ENCODE measurements around the gene PTPRD. TPM values are rescaled to one million over a fixed set of nuclear protein-coding genes. Genes with fewer than 3 reads are reported as not detected.

Gene PTPRD
- total RNA-seq, 3 donors from 2014 or later = 0.26 to 0.49 (median 0.28) TPM

- ATAC-seq = no peak
- Mint-ChIP-seq H3K9me3 (no peaks in the 10 kb centered on the region), H3K27me3 (ENCODE audit: low read depth) (peaks cover under 1% of the 10 kb centered on the region), H3K36me3 (ENCODE audit: insufficient read depth) (no peaks in the 10 kb centered on the region), H3K4me1 (ENCODE audit: low read depth) (no peaks in the 10 kb centered on the region), H3K4me3 (no peak overlapping the region)
- DNase-seq = no peak
Measured at GRCh38 chr9:8696516-8696915, 1916.3 kb downstream of the PTPRD start.

DNA sequence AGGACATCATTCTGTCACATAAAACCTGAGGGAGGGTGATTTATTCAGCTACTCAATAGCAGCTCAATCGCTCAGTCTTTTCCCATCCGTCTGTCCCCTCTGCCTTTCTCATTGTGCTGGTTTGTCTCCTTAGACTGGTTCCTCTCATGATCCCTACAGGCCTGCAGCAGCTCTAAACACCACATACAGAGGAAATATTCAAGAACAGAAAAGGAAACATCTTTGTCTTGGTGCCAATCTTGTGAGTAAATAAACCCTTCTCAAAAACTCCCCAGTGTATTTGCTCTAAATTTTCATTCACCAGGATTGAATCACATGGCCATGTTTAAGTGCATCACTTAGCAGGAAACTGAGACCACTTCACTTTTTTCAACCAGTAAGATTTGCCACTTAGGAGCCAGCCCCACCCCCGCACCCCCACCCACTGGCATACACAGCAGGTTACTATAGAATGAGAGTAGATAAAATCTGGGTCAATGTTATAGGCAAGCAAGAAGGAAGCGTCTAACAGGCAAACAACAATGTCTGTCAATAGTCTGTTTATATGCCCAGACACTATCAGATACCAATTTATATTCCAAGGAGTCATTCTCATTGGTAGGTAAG is 1917.7 kb downstream of the PTPRD start:
- Mint-ChIP-seq H3K9me3 (no peaks in the 10 kb centered on the region), H3K4me3 (no peak overlapping the region)
- DNase-seq = no peak

DNA sequence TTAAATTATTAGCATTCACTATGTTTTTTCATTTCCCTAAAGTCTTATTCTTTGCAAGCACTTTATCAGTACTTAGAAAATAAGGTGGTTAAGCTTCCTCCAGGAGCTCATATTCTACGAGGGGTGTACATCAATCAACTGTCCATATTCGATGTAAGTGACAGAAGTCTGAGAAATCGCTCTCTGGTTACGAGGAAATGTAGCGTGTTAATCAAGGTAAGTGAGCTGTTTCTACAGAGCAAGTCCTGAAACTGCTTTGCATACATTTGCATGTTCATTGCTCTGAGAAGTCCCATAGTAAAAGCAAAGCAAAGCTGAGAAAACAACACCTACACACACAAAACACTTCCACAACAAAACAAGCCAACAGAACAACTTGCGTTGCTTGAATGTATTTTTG is 1919.3 kb downstream of the PTPRD start:
- H3K4me1 Mint-ChIP-seq (ENCODE audit: low read depth) = no peaks in the 10 kb centered on the region
- H3K4me3 Mint-ChIP-seq = no peak overlapping the region
- DNase-seq (no peak), ATAC-seq (no peak)
- H3K27me3 Mint-ChIP-seq (ENCODE audit: low read depth) = no peaks in the 10 kb centered on the region
- no peaks in the 10 kb centered on the region for H3K36me3 Mint-ChIP-seq (ENCODE audit: insufficient read depth)
- no peaks in the 10 kb centered on the region for H3K9me3 Mint-ChIP-seq

More for the DNA sequence above, 1917.7 kb downstream of the PTPRD start:
- no peak for ATAC-seq
- no peaks in the 10 kb centered on the region for H3K4me1 Mint-ChIP-seq (ENCODE audit: low read depth)
- H3K36me3 Mint-ChIP-seq (ENCODE audit: insufficient read depth) = no peaks in the 10 kb centered on the region
- H3K27me3 Mint-ChIP-seq (ENCODE audit: low read depth) = no peaks in the 10 kb centered on the region

- ATAC-seq = no peak
- DNase-seq = no peak
- no peaks in the 10 kb centered on the region for H3K4me1 Mint-ChIP-seq (ENCODE audit: low read depth)
- H3K4me3 Mint-ChIP-seq = no peak overlapping the region
- no peaks in the 10 kb centered on the region for H3K9me3 Mint-ChIP-seq
- no peaks in the 10 kb centered on the region for H3K36me3 Mint-ChIP-seq (ENCODE audit: insufficient read depth)
- no peaks in the 10 kb centered on the region for H3K27me3 Mint-ChIP-seq (ENCODE audit: low read depth)
Measured at GRCh38 chr9:8686516-8686915, 1926.3 kb downstream of the PTPRD start.

GRCh38 chr9:8685825-8686224 is 1927.0 kb downstream of the PTPRD start:
- no peak for ATAC-seq
- no peaks in the 10 kb centered on the region for H3K9me3 Mint-ChIP-seq

GRCh38 chr9:8684978-8685708 is 1927.7 kb downstream of the PTPRD start:
- Mint-ChIP-seq H3K27me3 (ENCODE audit: low read depth) (no peaks in the 10 kb centered on the region), H3K4me3 (no peak overlapping the region)

More at GRCh38 chr9:8685825-8686224, 1927.0 kb downstream of the PTPRD start:
- DNase-seq = no peak
- Mint-ChIP-seq H3K36me3 (ENCODE audit: insufficient read depth) (no peaks in the 10 kb centered on the region), H3K27me3 (ENCODE audit: low read depth) (no peaks in the 10 kb centered on the region), H3K4me3 (no peak overlapping the region), H3K4me1 (ENCODE audit: low read depth) (no peaks in the 10 kb centered on the region)

DNA sequence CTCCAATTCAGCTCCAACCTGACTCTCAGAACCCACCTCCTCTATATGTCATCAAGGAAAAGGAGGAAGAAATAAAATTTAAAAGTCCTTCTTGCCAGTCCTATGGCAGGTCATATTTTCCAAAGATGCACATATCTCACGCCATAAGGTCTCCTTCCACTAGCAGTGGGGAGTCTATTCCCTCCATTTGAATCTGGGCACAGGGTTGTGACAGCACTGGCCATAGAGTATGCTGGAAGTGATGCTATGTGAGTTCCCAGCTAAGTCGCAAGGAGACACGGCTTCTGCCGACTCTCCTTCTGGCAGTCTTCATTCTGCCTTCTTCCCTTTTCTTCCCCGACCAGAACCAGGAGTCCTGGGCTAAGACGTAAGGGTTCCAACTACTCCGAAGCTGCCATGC is 1929.3 kb downstream of the PTPRD start:
- ATAC-seq (no peak), DNase-seq (no peak)
- Mint-ChIP-seq H3K4me3 (no peak overlapping the region), H3K9me3 (no peaks in the 10 kb centered on the region), H3K4me1 (ENCODE audit: low read depth) (no peaks in the 10 kb centered on the region), H3K27me3 (ENCODE audit: low read depth) (no peaks in the 10 kb centered on the region), H3K36me3 (ENCODE audit: insufficient read depth) (no peaks in the 10 kb centered on the region)

More at GRCh38 chr9:8684978-8685708, 1927.7 kb downstream of the PTPRD start:
- Mint-ChIP-seq H3K4me1 (ENCODE audit: low read depth) (no peaks in the 10 kb centered on the region), H3K9me3 (no peaks in the 10 kb centered on the region), H3K36me3 (ENCODE audit: insufficient read depth) (no peaks in the 10 kb centered on the region)
- ATAC-seq (no peak), DNase-seq (no peak)

DNA sequence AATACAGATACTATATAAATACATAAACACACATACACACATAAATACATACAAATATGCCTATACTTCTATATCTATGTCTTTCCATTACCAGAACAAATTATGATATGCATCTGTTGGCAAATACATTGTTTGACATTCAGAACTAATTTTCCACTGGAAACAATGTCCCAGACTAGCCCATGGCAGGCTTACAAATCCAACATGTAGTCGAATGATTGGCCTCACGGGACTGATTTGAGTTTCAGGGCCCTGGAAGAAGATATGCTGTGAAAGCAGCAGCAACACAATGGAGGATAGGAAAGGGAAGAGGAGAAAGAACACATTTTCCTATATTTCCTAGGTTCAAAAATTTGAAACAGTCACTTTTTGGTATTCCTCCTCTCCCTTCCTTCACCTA is 1932.1 kb downstream of the PTPRD start:
- DNase-seq (no peak), ATAC-seq (no peak)
- no peaks in the 10 kb centered on the region for H3K9me3 Mint-ChIP-seq
- H3K4me3 Mint-ChIP-seq = no peak overlapping the region
- H3K27me3 Mint-ChIP-seq (ENCODE audit: low read depth) = no peaks in the 10 kb centered on the region
- no peaks in the 10 kb centered on the region for H3K4me1 Mint-ChIP-seq (ENCODE audit: low read depth)
- no peaks in the 10 kb centered on the region for H3K36me3 Mint-ChIP-seq (ENCODE audit: insufficient read depth)

GRCh38 chr9:8680157-8680556 is 1932.6 kb downstream of the PTPRD start:
- DNase-seq = no peak
- Mint-ChIP-seq H3K4me1 (ENCODE audit: low read depth) (no peaks in the 10 kb centered on the region), H3K4me3 (no peak overlapping the region), H3K9me3 (no peaks in the 10 kb centered on the region), H3K36me3 (ENCODE audit: insufficient read depth) (no peaks in the 10 kb centered on the region), H3K27me3 (ENCODE audit: low read depth) (no peaks in the 10 kb centered on the region)
- ATAC-seq = no peak

- H3K27me3 Mint-ChIP-seq (ENCODE audit: low read depth) = no peaks in the 10 kb centered on the region
- H3K9me3 Mint-ChIP-seq = no peaks in the 10 kb centered on the region
- H3K4me3 Mint-ChIP-seq = no peak overlapping the region
- no peaks in the 10 kb centered on the region for H3K4me1 Mint-ChIP-seq (ENCODE audit: low read depth)
- no peaks in the 10 kb centered on the region for H3K36me3 Mint-ChIP-seq (ENCODE audit: insufficient read depth)
- ATAC-seq = no peak
- no peak for DNase-seq
Measured at GRCh38 chr9:8679371-8679822, 1933.4 kb downstream of the PTPRD start.

DNA sequence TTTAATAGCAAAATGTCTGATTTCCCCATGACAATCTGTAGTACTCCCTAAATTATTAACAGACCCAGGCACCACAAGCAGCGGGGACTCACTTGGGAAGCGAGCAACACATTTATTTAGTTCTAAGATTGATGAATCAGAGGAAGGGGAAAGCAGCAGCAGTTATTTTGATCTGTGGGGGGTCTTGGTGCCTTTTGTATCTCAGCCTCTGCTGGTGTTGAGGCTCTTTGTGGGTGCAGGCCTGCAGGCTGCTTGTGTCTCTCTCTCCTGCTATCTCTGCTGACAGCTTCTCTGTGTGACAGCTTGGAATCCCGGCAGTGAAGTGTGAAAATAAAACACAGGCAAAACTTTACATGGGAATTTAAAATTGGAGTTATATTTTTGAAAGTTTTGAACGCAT is 1935.1 kb downstream of the PTPRD start:
- DNase-seq = no peak
- Mint-ChIP-seq H3K36me3 (ENCODE audit: insufficient read depth) (no peaks in the 10 kb centered on the region), H3K27me3 (ENCODE audit: low read depth) (no peaks in the 10 kb centered on the region), H3K9me3 (no peaks in the 10 kb centered on the region), H3K4me1 (ENCODE audit: low read depth) (no peaks in the 10 kb centered on the region), H3K4me3 (no peak overlapping the region)
- no peak for ATAC-seq

DNA sequence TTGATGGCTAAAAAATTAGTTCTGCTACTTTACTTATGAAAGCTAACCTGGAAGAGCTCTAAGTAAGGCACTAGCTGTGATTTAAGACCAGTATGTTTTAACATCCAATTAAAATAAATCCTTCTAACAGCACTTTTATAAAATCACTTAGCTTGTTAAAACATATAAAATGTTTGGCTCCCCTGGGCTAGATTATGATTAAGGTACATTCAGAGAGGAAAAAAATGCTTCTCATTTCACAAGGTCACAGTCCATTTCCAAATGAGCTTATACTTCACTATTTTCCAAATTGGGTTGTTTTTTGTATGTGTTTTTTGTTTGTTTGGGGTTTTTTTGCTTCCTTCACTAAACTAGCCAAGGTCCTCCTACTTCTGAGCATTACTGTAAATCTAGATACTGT is 1938.3 kb downstream of the PTPRD start:
- no peaks in the 10 kb centered on the region for H3K27me3 Mint-ChIP-seq (ENCODE audit: low read depth)

GRCh38 chr9:8673830-8674229 is 1939.0 kb downstream of the PTPRD start:
- DNase-seq = no peak
- no peak for ATAC-seq
- Mint-ChIP-seq H3K4me3 (no peak overlapping the region), H3K27me3 (ENCODE audit: low read depth) (no peaks in the 10 kb centered on the region), H3K36me3 (ENCODE audit: insufficient read depth) (no peaks in the 10 kb centered on the region), H3K4me1 (ENCODE audit: low read depth) (no peaks in the 10 kb centered on the region), H3K9me3 (no peaks in the 10 kb centered on the region)

More for the DNA sequence above, 1938.3 kb downstream of the PTPRD start:
- Mint-ChIP-seq H3K36me3 (ENCODE audit: insufficient read depth) (no peaks in the 10 kb centered on the region), H3K9me3 (no peaks in the 10 kb centered on the region), H3K4me3 (no peak overlapping the region), H3K4me1 (ENCODE audit: low read depth) (no peaks in the 10 kb centered on the region)
- ATAC-seq (no peak), DNase-seq (no peak)

GRCh38 chr9:8670751-8671150 is 1942.1 kb downstream of the PTPRD start:
- ATAC-seq = no peak
- Mint-ChIP-seq H3K4me3 (no peak overlapping the region), H3K27me3 (ENCODE audit: low read depth) (no peaks in the 10 kb centered on the region), H3K36me3 (ENCODE audit: insufficient read depth) (no peaks in the 10 kb centered on the region), H3K4me1 (ENCODE audit: low read depth) (no peaks in the 10 kb centered on the region), H3K9me3 (no peaks in the 10 kb centered on the region)
- DNase-seq = no peak

DNA sequence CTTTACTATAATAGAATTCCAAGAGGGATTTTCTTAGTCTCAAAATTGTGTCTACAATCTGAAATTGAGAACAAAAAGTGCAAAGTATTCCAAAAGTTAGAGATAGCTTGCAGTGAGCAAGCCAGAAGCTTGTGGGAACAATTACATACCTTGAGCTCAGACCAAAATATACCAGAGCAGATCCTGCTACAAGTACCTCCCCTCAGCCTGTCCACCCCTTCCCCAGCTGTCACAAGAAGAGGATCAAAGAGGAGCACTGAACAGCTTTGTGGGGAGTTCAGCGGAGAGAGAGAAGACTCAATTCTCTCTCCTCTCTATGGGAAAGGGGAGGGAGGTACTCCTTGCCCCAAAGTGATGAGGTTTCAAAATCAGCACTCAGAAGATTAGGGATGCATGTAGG is 1944.1 kb downstream of the PTPRD start:
- no peak for ATAC-seq
- Mint-ChIP-seq H3K4me3 (no peak overlapping the region), H3K36me3 (ENCODE audit: insufficient read depth) (no peaks in the 10 kb centered on the region), H3K9me3 (no peaks in the 10 kb centered on the region), H3K27me3 (ENCODE audit: low read depth) (no peaks in the 10 kb centered on the region), H3K4me1 (ENCODE audit: low read depth) (no peaks in the 10 kb centered on the region)
- no peak for DNase-seq

Data from activated T-cell treated with anti-CD3 and anti-CD28 coated beads, Interleukin-2, amount 50 U/mL, for 4 hours (primary cell).